NCI-H187 treated with DMSO at 0.1 percent for 48 hours (cell line): ENCODE results near the gene CKMT2.

Experiments used
- DNase-seq: peaks from one replicate; lab custom pipeline; 2025; lab: John Stamatoyannopoulos, UW

Gene CKMT2

GRCh38 chr5:81308836-81309235 lies 75.7 kb downstream of the CKMT2 start:
- no peak for DNase-seq

- peak; percentile 14 for DNase-seq
These were observed 77.4 kb downstream of the CKMT2 start for GRCh38 chr5:81310402-81311063.

- no peak for DNase-seq
These were observed 80.2 kb downstream of the CKMT2 start for GRCh38 chr5:81313278-81313677.

- no peak for DNase-seq
These were observed 80.6 kb downstream of the CKMT2 start for GRCh38 chr5:81313686-81314085.

GRCh38 chr5:81314581-81314980 lies 81.5 kb downstream of the CKMT2 start:
- no peak for DNase-seq

GRCh38 chr5:81315336-81315735 lies 82.2 kb downstream of the CKMT2 start:
- no peak for DNase-seq

- DNase-seq, result no peak
These were observed 82.7 kb downstream of the CKMT2 start for GRCh38 chr5:81315830-81316229.
